Neuronal stem cell (in vitro differentiated cells): ENCODE measurements around the gene FCER2.

Experiments used
- DNase-seq: peaks from one replicate; pipeline ENCODE4 v3.0.0-alpha.2; 2013; ENCODE audit warnings: low spot score
- H2AFZ ChIP-seq: one replicate; pipeline ENCODE4 v1.6.1; 2013; ENCODE audit warnings: mild to moderate bottlenecking, low read length, inconsistent platforms
- H2AK5ac ChIP-seq: 2 replicates; pipeline ENCODE4 v1.6.1; 2013; ENCODE audit warnings: low read depth, mild to moderate bottlenecking, inconsistent platforms, low read length, moderate library complexity, mixed read lengths
- H2BK120ac ChIP-seq: 2 replicates; pipeline ENCODE4 v1.6.1; 2013; ENCODE audit warnings: low read depth, mild to moderate bottlenecking, inconsistent platforms, low read length, moderate library complexity, mixed read lengths
- H2BK12ac ChIP-seq: one replicate; pipeline ENCODE4 v1.6.1; 2013; ENCODE audit warnings: low read length, inconsistent platforms
- H2BK15ac ChIP-seq: 2 replicates; pipeline ENCODE4 v1.6.1; 2013; ENCODE audit warnings: mild to moderate bottlenecking, low read length, inconsistent platforms, mixed read lengths
- H2BK5ac ChIP-seq: one replicate; pipeline ENCODE4 v1.6.1; 2013; ENCODE audit warnings: inconsistent platforms, mild to moderate bottlenecking, low read length, moderate library complexity
- H3K14ac ChIP-seq: one replicate; pipeline ENCODE4 v1.6.1; 2013; ENCODE audit warnings: low read length, inconsistent platforms
- H3K18ac ChIP-seq: 2 replicates; pipeline ENCODE4 v1.6.1; 2013; ENCODE audit warnings: low read length, inconsistent platforms
- H3K23ac ChIP-seq: 2 replicates; pipeline ENCODE4 v1.6.1; 2013; ENCODE audit warnings: low read depth, mild to moderate bottlenecking, mixed read lengths, low read length, inconsistent platforms; ENCODE audit not compliant: poor library complexity
- H3K27ac ChIP-seq: replicated peaks from 3 replicates; pipeline ENCODE4 v1.5.1; 2013; ENCODE audit warnings: low read length, inconsistent platforms
- H3K27me3 ChIP-seq, 3 experiments: 2 replicates each; pipeline ENCODE4 v1.6.1; 2013; ENCODE audit warnings: low read length in 3 of 3, mild to moderate bottlenecking in 2 of 3, inconsistent platforms in 1 of 3, low read depth in 1 of 3, mixed read lengths in 1 of 3, moderate library complexity in 1 of 3; ENCODE audit not compliant: control insufficient read depth in 3 of 3, insufficient read depth in 3 of 3
- H3K36me3 ChIP-seq, 2 donors: replicated peaks in 1 of 2; 2 replicates each; pipeline ENCODE4 v1.6.1; 2013; ENCODE audit warnings: low read length in 2 of 2; ENCODE audit not compliant: control insufficient read depth in 2 of 2, insufficient read depth in 2 of 2
- H3K4ac ChIP-seq: 2 replicates; pipeline ENCODE4 v1.6.1; 2013; ENCODE audit warnings: inconsistent platforms, mild to moderate bottlenecking, low read length, moderate library complexity
- H3K4me1 ChIP-seq, 2 donors: 1 replicate in 1 of 2; 2 replicates in 1 of 2; pipeline ENCODE4 v1.6.1; 2013; ENCODE audit warnings: low read length in 2 of 2, low read depth in 1 of 2; ENCODE audit not compliant: control insufficient read depth in 2 of 2, insufficient read depth in 1 of 2
- H3K4me2 ChIP-seq: one replicate; pipeline ENCODE4 v1.6.1; 2013; ENCODE audit warnings: mild to moderate bottlenecking, low read length, inconsistent platforms; ENCODE audit not compliant: insufficient read depth, poor library complexity, severe bottlenecking
- H3K4me3 ChIP-seq, 2 donors: 2 replicates each; pipeline ENCODE4 v1.5.1; 2013; ENCODE audit warnings: low read length in 2 of 2, mild to moderate bottlenecking in 2 of 2, inconsistent platforms in 1 of 2, moderate library complexity in 1 of 2
- H3K79me1 ChIP-seq: one replicate; pipeline ENCODE4 v1.6.1; 2013; ENCODE audit warnings: low read depth, mild to moderate bottlenecking, inconsistent platforms, low read length, moderate library complexity
- H3K9ac ChIP-seq: one replicate; pipeline ENCODE4 v1.6.1; 2013; ENCODE audit warnings: mild to moderate bottlenecking, low read depth, low read length, inconsistent platforms; ENCODE audit not compliant: poor library complexity
- H3K9me3 ChIP-seq, 2 donors: replicated peaks in 1 of 2; 2 replicates each; pipeline versions ENCODE3 to v1.6.1; 2013; ENCODE audit warnings: low read length in 2 of 2, mild to moderate bottlenecking in 2 of 2, inconsistent platforms in 1 of 2, low read depth in 1 of 2, mixed read lengths in 1 of 2, moderate library complexity in 1 of 2; ENCODE audit not compliant: control insufficient read depth in 2 of 2, insufficient read depth in 1 of 2
- H4K8ac ChIP-seq: one replicate; pipeline ENCODE4 v1.6.1; 2013; ENCODE audit warnings: low read depth, mild to moderate bottlenecking, inconsistent platforms, low read length, moderate library complexity
- H4K91ac ChIP-seq: one replicate; pipeline ENCODE4 v1.6.1; 2013; ENCODE audit warnings: low read length, low read depth, mild to moderate bottlenecking, inconsistent platforms; ENCODE audit not compliant: poor library complexity
- WGBS, 2 donors: extraction: QIAGEN DNeasy Blood & Tissue Kit; methylation state at CpG; one replicate each; pipeline ENCODE4 v1.1.7; 2013; ENCODE audit warnings: missing lambda C conversion rate in 2 of 2, mixed read lengths in 1 of 2; ENCODE audit not compliant: insufficient read length in 2 of 2, insufficient replicate concordance in 1 of 2; ENCODE audit errors: extremely low coverage in 2 of 2; 5-methylcytosine and 5-hydroxymethylcytosine counted together

The FCER2 gene

GRCh38 chr19:7662657-7663056 is 39.3 kb downstream of the FCER2 start:
- no peak overlapping the region for H3K14ac ChIP-seq
- H3K27me3 ChIP-seq = no peaks in the 10 kb centered on the region
- H3K9me3 ChIP-seq = no peaks in the 10 kb centered on the region
- H3K36me3 ChIP-seq = no peaks in the 10 kb centered on the region
- H3K27ac ChIP-seq = no peak overlapping the region
- DNase-seq = no peak
- no peak overlapping the region for H3K18ac ChIP-seq
- H3K79me1 ChIP-seq = peaks cover 1% of the 10 kb centered on the region
- no peak overlapping the region for H3K9ac ChIP-seq
- H2BK12ac ChIP-seq = no peak overlapping the region
- H3K23ac ChIP-seq = no peak overlapping the region
- no CpG with 5 or more reads among the region's 14 CpGs for WGBS, 2 donors
- H2BK5ac ChIP-seq = no peak overlapping the region
- no peaks in the 10 kb centered on the region for H3K4me1 ChIP-seq
- H3K4me3 ChIP-seq = no peak overlapping the region
- H2BK120ac ChIP-seq = no peak overlapping the region
- H2AK5ac ChIP-seq = no peak overlapping the region
- no peak overlapping the region for H4K91ac ChIP-seq
- no peak overlapping the region for H2BK15ac ChIP-seq
- H3K4me2 ChIP-seq = no peak overlapping the region
- no peak overlapping the region for H4K8ac ChIP-seq
- no peak overlapping the region for H2AFZ ChIP-seq
- H3K4ac ChIP-seq = no peak overlapping the region

GRCh38 chr19:7661744-7662538 is 40.0 kb downstream of the FCER2 start:
- H4K8ac ChIP-seq = no peak overlapping the region
- no peaks in the 10 kb centered on the region for H3K36me3 ChIP-seq
- peaks cover 1% of the 10 kb centered on the region for H3K79me1 ChIP-seq
- no peak overlapping the region for H3K4me3 ChIP-seq
- H2AK5ac ChIP-seq = no peak overlapping the region
- no peak overlapping the region for H2BK15ac ChIP-seq
- no peaks in the 10 kb centered on the region for H3K9me3 ChIP-seq
- no peak overlapping the region for H3K23ac ChIP-seq
- H2AFZ ChIP-seq = no peak overlapping the region
- H3K14ac ChIP-seq = no peak overlapping the region
- H3K4me1 ChIP-seq = peaks cover 0 to 2% of the 10 kb centered on the region in 2 donors
- H3K9ac ChIP-seq = no peak overlapping the region
- no CpG with 5 or more reads among the region's 8 CpGs for WGBS, 2 donors
- H3K27ac ChIP-seq = no peak overlapping the region
- no peak overlapping the region for H3K4me2 ChIP-seq
- no peak for DNase-seq
- H2BK12ac ChIP-seq = no peak overlapping the region
- H2BK5ac ChIP-seq = no peak overlapping the region
- H2BK120ac ChIP-seq = no peak overlapping the region
- no peak overlapping the region for H3K4ac ChIP-seq
- no peak overlapping the region for H3K18ac ChIP-seq
- no peak overlapping the region for H4K91ac ChIP-seq
- H3K27me3 ChIP-seq = no peaks in the 10 kb centered on the region

- Histone ChIP-seq H3K4ac (no peak overlapping the region), H3K36me3 (no peaks in the 10 kb centered on the region), H3K18ac (no peak overlapping the region), H3K4me2 (no peak overlapping the region), H4K91ac (no peak overlapping the region), H3K9me3 (no peaks in the 10 kb centered on the region), H2AFZ (peak overlapping the region; percentile 79), H3K4me1 (peaks cover 0 to 2% of the 10 kb centered on the region in 2 donors), H3K79me1 (peaks cover 1% of the 10 kb centered on the region), H3K4me3 (no peak overlapping the region), H3K27me3 (no peaks in the 10 kb centered on the region), H3K14ac (no peak overlapping the region), H2BK15ac (no peak overlapping the region), H3K9ac (no peak overlapping the region), H3K23ac (no peak overlapping the region), H2BK120ac (no peak overlapping the region), H2BK12ac (no peak overlapping the region), H2AK5ac (peak overlapping the region; percentile 5), H4K8ac (no peak overlapping the region), H2BK5ac (no peak overlapping the region), H3K27ac (no peak overlapping the region)
- no CpG with 5 or more reads among the region's 9 CpGs for WGBS, 2 donors
- no peak for DNase-seq
Observed at GRCh38 chr19:7658219-7658686, 43.7 kb downstream of the FCER2 start.

- H3K23ac ChIP-seq = no peak overlapping the region
- H2BK15ac ChIP-seq = no peak overlapping the region
- no peaks in the 10 kb centered on the region for H3K36me3 ChIP-seq
- H2AFZ ChIP-seq = peak overlapping the region; percentile 61
- H2AK5ac ChIP-seq = no peak overlapping the region
- DNase-seq = no peak
- no peak overlapping the region for H2BK12ac ChIP-seq
- H4K8ac ChIP-seq = no peak overlapping the region
- no peak overlapping the region for H2BK120ac ChIP-seq
- no peak overlapping the region for H3K14ac ChIP-seq
- no peak overlapping the region for H2BK5ac ChIP-seq
- no peak overlapping the region for H3K4ac ChIP-seq
- H3K4me3 ChIP-seq = no peak overlapping the region
- no peak overlapping the region for H3K27ac ChIP-seq
- peaks cover 0 to 4% (median 0%) of the 10 kb centered on the region in 3 experiments for H3K27me3 ChIP-seq
- H3K4me2 ChIP-seq = no peak overlapping the region
- no peak overlapping the region for H4K91ac ChIP-seq
- no peaks in the 10 kb centered on the region for H3K9me3 ChIP-seq
- H3K18ac ChIP-seq = no peak overlapping the region
- H3K9ac ChIP-seq = no peak overlapping the region
- peaks cover 1% of the 10 kb centered on the region for H3K79me1 ChIP-seq
- peaks cover 1 to 4% of the 10 kb centered on the region in 2 donors for H3K4me1 ChIP-seq
- no CpG with 5 or more reads among the region's 14 CpGs for WGBS, 2 donors
Observed at GRCh38 chr19:7657131-7657751, 44.7 kb downstream of the FCER2 start.
